ENCODE measurements around the gene FOXK1. TPM values are rescaled to one million over a fixed set of nuclear protein-coding genes. Genes with fewer than 3 reads are reported as not detected.

FOXK1 gene
- total RNA-seq, 2 experiments from 2014 or later: 30.0 to 33.9 TPM

- Mint-ChIP-seq H3K4me3 (no peak overlapping the region), H3K36me3 (ENCODE audit: low read depth) (no peaks in the 10 kb centered on the region), H3K9me3 (ENCODE audit: low read depth) (no peaks in the 10 kb centered on the region), H3K4me1 (no peaks in the 10 kb centered on the region), H3K27me3 (peaks cover 2% of the 10 kb centered on the region), H3K27ac (no peak overlapping the region)
- ATAC-seq: no peak
- POLR2A ChIA-PET: interaction anchor here (0.6 kb wide), 1 partner anchor 9 kb away, joined by 3 read pairs; no protein-coding TSS in a partner anchor
- no peak for DNase-seq
- CTCF ChIA-PET: no interaction called here
- intact Hi-C loops (cut with DNase I, micrococcal nuclease): no loop called here
Observed at GRCh38 chr7:4803397-4804241, 121.5 kb downstream of the FOXK1 start.

DNA sequence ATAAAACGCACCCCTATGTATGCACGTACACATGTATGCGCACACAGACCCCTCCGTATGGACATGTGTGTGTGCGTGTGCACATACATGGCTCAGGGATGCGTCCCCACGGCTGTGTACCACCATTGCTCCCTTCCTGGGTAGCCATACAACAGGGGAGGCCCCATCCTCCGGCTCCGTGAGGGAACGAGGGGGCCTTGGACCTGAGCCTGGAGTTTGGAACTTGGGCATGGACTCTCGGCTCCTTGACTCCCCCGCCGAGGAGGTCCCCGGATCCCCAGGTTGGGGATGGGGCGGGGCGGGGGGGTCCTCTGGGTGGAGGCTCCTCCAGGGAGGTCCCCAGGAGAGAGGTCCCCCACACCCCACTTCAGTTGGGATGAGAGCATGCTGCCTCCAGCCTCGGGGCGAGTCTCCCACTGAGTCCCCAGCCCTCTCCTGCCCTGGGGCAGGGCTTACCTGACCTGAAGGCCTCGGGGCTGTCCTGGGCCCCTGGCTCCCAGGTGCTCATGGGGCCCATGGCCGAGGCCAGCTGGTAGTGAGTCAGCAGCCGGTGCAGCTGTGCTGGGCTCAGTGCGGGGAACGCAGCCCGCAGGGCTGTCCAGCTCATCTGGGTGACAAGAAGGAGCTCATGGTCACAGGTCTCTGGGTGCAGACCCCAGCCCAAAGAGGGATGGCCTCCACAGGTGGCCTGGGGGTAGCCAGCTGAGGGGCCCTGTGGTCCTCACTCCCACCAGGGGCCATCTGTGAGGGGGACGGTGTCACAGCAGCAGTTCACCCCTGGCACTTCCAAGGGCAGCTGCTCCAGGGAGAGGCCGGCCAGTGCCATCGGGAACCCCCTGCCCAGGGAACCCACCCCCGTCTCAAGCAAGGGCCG is 123.3 kb downstream of the FOXK1 start:
- CTCF ChIA-PET: no interaction called here
- DNase-seq (no peak), ATAC-seq (no peak)
- Mint-ChIP-seq H3K36me3 (ENCODE audit: low read depth) (no peaks in the 10 kb centered on the region), H3K4me1 (peaks cover 6% of the 10 kb centered on the region), H3K27ac (no peak overlapping the region), H3K9me3 (ENCODE audit: low read depth) (no peaks in the 10 kb centered on the region), H3K27me3 (peaks cover 6% of the 10 kb centered on the region), H3K4me3 (no peak overlapping the region)
- POLR2A ChIA-PET: no interaction called here
- intact Hi-C loops (cut with DNase I, micrococcal nuclease): no loop called here

GRCh38 chr7:4805984-4806300 is 123.8 kb downstream of the FOXK1 start:
- Mint-ChIP-seq H3K27me3 (peaks cover 8% of the 10 kb centered on the region), H3K27ac (no peak overlapping the region), H3K9me3 (ENCODE audit: low read depth) (no peaks in the 10 kb centered on the region), H3K4me1 (peaks cover 8% of the 10 kb centered on the region), H3K4me3 (no peak overlapping the region), H3K36me3 (ENCODE audit: low read depth) (no peaks in the 10 kb centered on the region)
- ChIA-PET CTCF (no interaction called here), POLR2A (no interaction called here)
- DNase-seq (no peak), ATAC-seq (no peak)
- intact Hi-C loops (cut with DNase I, micrococcal nuclease): no loop called here

DNA sequence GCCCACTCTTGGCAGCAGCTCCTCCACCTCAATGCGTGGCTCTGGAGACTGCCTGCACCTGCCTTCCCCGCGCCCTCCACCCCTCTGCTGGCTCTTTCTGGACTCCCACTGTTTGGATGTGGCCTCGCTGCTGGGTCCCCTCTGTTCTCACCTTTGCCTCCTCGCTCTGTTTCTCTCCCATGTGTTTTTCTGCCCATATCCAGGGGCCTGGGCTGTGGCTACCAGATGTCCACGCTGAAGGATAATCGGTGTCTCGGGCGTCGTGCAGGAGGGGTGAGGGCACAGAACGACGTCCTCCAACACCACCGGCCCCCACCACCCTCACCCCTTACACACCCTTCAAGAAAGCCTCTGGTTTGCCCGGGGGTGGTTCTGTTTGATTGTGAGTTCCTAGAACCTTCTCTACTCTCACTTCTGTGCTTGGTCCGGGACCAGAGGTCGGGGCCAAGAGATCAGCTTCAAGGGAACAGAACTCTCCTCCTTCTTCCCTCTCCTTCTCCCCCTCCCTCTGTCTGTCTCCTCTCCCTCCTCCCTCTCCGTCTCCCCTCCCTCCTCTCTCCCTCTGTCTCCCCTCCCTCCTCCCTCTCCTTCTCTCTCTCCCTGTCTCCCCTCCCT is 125.0 kb downstream of the FOXK1 start:
- no peaks in the 10 kb centered on the region for H3K9me3 Mint-ChIP-seq (ENCODE audit: low read depth)
- H3K4me3 Mint-ChIP-seq: no peak overlapping the region
- H3K27me3 Mint-ChIP-seq: peaks cover 8% of the 10 kb centered on the region
- CTCF ChIA-PET: interaction anchor here (0.6 kb wide), 1 partner anchor 23 kb away, joined by 3 read pairs; no protein-coding TSS in a partner anchor
- no peak overlapping the region for H3K27ac Mint-ChIP-seq
- ATAC-seq (no peak), DNase-seq (no peak)
- POLR2A ChIA-PET: no interaction called here
- H3K4me1 Mint-ChIP-seq: peaks cover 8% of the 10 kb centered on the region
- intact Hi-C loops (cut with DNase I, micrococcal nuclease): no loop called here
- no peaks in the 10 kb centered on the region for H3K36me3 Mint-ChIP-seq (ENCODE audit: low read depth)

GRCh38 chr7:4807598-4808016 is 125.5 kb downstream of the FOXK1 start:
- Mint-ChIP-seq H3K4me3 (no peak overlapping the region), H3K9me3 (ENCODE audit: low read depth) (no peaks in the 10 kb centered on the region), H3K4me1 (peaks cover 8% of the 10 kb centered on the region), H3K27ac (no peak overlapping the region), H3K27me3 (peaks cover 8% of the 10 kb centered on the region), H3K36me3 (ENCODE audit: low read depth) (no peaks in the 10 kb centered on the region)
- ChIA-PET POLR2A (no interaction called here), CTCF (interaction anchor here (0.6 to 1.1 kb wide), 2 partner anchors 10 to 23 kb away, joined by 3 to 4 read pairs; no protein-coding TSS in a partner anchor)
- ATAC-seq: no peak
- intact Hi-C loops (cut with DNase I, micrococcal nuclease): no loop called here
- DNase-seq: no peak

- ATAC-seq (no peak), DNase-seq (no peak)
- CTCF ChIA-PET: interaction anchor here (1.1 kb wide), 1 partner anchor 10 kb away, joined by 4 read pairs; no protein-coding TSS in a partner anchor
- no peak overlapping the region for H3K4me3 Mint-ChIP-seq
- H3K27ac Mint-ChIP-seq: no peak overlapping the region
- no peaks in the 10 kb centered on the region for H3K9me3 Mint-ChIP-seq (ENCODE audit: low read depth)
- peaks cover 12% of the 10 kb centered on the region for H3K27me3 Mint-ChIP-seq
- POLR2A ChIA-PET: no interaction called here
- peaks cover 8% of the 10 kb centered on the region for H3K4me1 Mint-ChIP-seq
- intact Hi-C loops (cut with DNase I, micrococcal nuclease): no loop called here
- no peaks in the 10 kb centered on the region for H3K36me3 Mint-ChIP-seq (ENCODE audit: low read depth)
Observed at GRCh38 chr7:4808026-4808425, 125.9 kb downstream of the FOXK1 start.

- peaks cover 8% of the 10 kb centered on the region for H3K4me1 Mint-ChIP-seq
- no peak overlapping the region for H3K4me3 Mint-ChIP-seq
- ChIA-PET CTCF (interaction anchor here (1.1 kb wide), 1 partner anchor 11 kb away, joined by 4 read pairs; no protein-coding TSS in a partner anchor), POLR2A (no interaction called here)
- no peak for DNase-seq
- H3K9me3 Mint-ChIP-seq (ENCODE audit: low read depth): no peaks in the 10 kb centered on the region
- H3K27ac Mint-ChIP-seq: no peak overlapping the region
- no peaks in the 10 kb centered on the region for H3K36me3 Mint-ChIP-seq (ENCODE audit: low read depth)
- ATAC-seq: no peak
- peaks cover 17% of the 10 kb centered on the region for H3K27me3 Mint-ChIP-seq
- intact Hi-C loops (cut with DNase I, micrococcal nuclease): no loop called here
Observed at GRCh38 chr7:4808565-4808964, 126.5 kb downstream of the FOXK1 start.

DNA sequence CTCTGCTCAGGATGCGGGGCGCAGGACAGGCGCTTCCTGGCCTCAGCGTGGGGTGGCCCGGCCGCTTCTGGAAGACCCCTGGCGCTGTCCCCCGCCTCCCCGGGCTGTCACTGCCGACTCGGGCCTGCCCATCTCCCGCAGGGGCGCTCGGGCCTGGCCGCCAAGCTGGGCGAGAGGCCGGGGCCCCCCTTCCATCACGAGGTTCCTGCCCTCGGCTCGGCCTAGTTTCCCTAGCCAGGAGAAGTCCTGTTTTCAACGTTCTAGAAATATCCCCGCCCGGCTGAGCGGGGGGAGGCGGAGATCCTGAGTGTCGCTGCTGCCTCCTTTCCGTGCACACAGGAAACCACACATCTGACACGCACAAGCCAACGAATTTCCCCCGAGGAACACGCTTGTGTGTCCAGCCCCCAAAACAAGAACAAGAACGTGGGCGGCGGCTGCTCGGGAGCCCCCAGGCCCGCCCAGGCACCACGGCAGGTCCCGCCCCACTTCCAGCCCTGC is 127.0 kb downstream of the FOXK1 start:
- Mint-ChIP-seq H3K27ac (no peak overlapping the region), H3K9me3 (ENCODE audit: low read depth) (no peaks in the 10 kb centered on the region), H3K36me3 (ENCODE audit: low read depth) (no peaks in the 10 kb centered on the region), H3K4me3 (peak overlapping the region; percentile 43), H3K4me1 (peaks cover 8% of the 10 kb centered on the region), H3K27me3 (peaks cover 23% of the 10 kb centered on the region)
- CTCF ChIA-PET: interaction anchor here (1.2 kb wide), 1 partner anchor 18 kb away, joined by 3 read pairs; no protein-coding TSS in a partner anchor
- POLR2A ChIA-PET: no interaction called here
- DNase-seq: peak; percentile 40
- intact Hi-C loops (cut with DNase I, micrococcal nuclease): no loop called here
- peak; percentile 33 for ATAC-seq

DNA sequence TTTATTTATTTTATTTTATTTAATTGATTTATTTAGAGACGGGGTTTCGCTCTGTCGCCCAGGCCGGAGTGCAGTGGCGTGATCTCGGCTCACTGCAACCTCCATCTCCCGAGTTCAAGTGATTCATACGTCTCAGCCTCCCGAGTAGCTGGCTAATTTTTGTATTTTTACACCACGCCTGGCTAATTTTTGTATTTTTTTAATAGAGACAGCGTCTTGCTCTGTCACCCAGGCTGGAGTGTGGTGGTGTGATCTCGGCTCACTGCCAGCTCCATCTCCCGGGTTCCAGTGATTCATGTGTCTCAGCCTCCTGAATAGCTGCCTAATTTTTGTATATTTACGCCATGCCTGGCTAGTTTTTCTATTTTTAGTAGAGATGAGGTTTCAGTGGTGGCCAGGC is 127.6 kb downstream of the FOXK1 start:
- peaks cover 25% of the 10 kb centered on the region for H3K27me3 Mint-ChIP-seq
- H3K4me1 Mint-ChIP-seq: peaks cover 8% of the 10 kb centered on the region
- ChIA-PET POLR2A (no interaction called here), CTCF (interaction anchor here (0.6 to 1.2 kb wide), 2 partner anchors 18 to 19 kb away, joined by 3 read pairs; no protein-coding TSS in a partner anchor)
- intact Hi-C loops (cut with DNase I, micrococcal nuclease): no loop called here
- H3K27ac Mint-ChIP-seq: no peak overlapping the region
- no peak for DNase-seq
- no peaks in the 10 kb centered on the region for H3K9me3 Mint-ChIP-seq (ENCODE audit: low read depth)
- H3K4me3 Mint-ChIP-seq: no peak overlapping the region
- no peaks in the 10 kb centered on the region for H3K36me3 Mint-ChIP-seq (ENCODE audit: low read depth)
- no peak for ATAC-seq

- ChIA-PET CTCF (interaction anchor here (0.5 to 0.7 kb wide), 2 partner anchors 93 to 1660 kb away, joined by 3 to 4 read pairs; no protein-coding TSS in a partner anchor), POLR2A (no interaction called here)
- H3K4me1 Mint-ChIP-seq: peaks cover 5% of the 10 kb centered on the region
- intact Hi-C loops (cut with DNase I, micrococcal nuclease): no loop called here
- DNase-seq: no peak
- no peaks in the 10 kb centered on the region for H3K36me3 Mint-ChIP-seq (ENCODE audit: low read depth)
- ATAC-seq: no peak
- no peak overlapping the region for H3K27ac Mint-ChIP-seq
- H3K27me3 Mint-ChIP-seq: peaks cover 25% of the 10 kb centered on the region
- no peak overlapping the region for H3K4me3 Mint-ChIP-seq
- H3K9me3 Mint-ChIP-seq (ENCODE audit: low read depth): no peaks in the 10 kb centered on the region
Observed at GRCh38 chr7:4814433-4814832, 132.3 kb downstream of the FOXK1 start.

DNA sequence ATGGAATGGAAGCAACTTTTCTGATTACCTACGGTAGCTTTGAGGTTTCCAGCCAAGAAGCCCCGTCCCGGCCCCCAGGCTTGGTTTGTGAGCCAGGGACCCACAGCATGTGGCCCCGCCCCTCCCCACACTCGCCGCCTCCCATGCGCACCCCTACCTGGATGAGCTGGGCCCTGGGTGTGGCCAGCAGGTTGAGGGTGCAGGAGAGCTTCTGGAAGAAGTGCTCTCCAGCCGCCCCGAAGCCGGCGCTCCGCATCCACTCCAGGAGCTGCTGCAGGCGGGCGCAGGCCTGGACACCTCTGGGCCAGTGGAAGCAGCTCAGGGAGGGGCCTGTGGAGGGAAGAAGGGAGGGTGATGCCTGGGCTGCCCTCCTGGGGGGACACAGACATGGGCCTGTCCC is 133.0 kb downstream of the FOXK1 start:
- ChIA-PET POLR2A (no interaction called here), CTCF (interaction anchor here (0.5 kb wide), 1 partner anchor 1660 kb away, joined by 4 read pairs; no protein-coding TSS in a partner anchor)
- Mint-ChIP-seq H3K27me3 (peaks cover 28% of the 10 kb centered on the region), H3K4me3 (no peak overlapping the region), H3K9me3 (ENCODE audit: low read depth) (no peaks in the 10 kb centered on the region), H3K36me3 (ENCODE audit: low read depth) (no peaks in the 10 kb centered on the region), H3K4me1 (peaks cover 2% of the 10 kb centered on the region), H3K27ac (no peak overlapping the region)
- DNase-seq (no peak), ATAC-seq (no peak)
- intact Hi-C loops (cut with DNase I, micrococcal nuclease): no loop called here

All from activated CD4-positive, alpha-beta T cell treated with anti-CD3 and anti-CD28 coated beads for 36 hours (primary cell).